MG63 (cell line): Measurements from ENCODE around the gene NUCKS1. TPM values are rescaled to one million over a fixed set of nuclear protein-coding genes. Genes with fewer than 3 reads are reported as not detected.

Experiments used
- DNase-seq: peaks from one replicate; pipeline ENCODE4 v3.0.0-alpha.2; 2020
- H3K27me3 ChIP-seq: fragments of 250-450 bp; sonication (Bioruptor Pico); 2 replicates; pipeline ENCODE4 v1.5.1; 2020; ENCODE audit warnings: mild to moderate bottlenecking, moderate library complexity
- H3K36me3 ChIP-seq: fragments of 250-450 bp; sonication (Bioruptor Pico); 2 replicates; pipeline ENCODE4 v1.5.1; 2020; ENCODE audit warnings: mild to moderate bottlenecking, moderate library complexity
- H3K4me3 ChIP-seq: fragments of 250-450 bp; sonication (Bioruptor Pico); 2 replicates; pipeline ENCODE4 v1.5.1; 2020; ENCODE audit warnings: mild to moderate bottlenecking, moderate library complexity
- H3K9me3 ChIP-seq: fragments of 250-450 bp; sonication (Bioruptor Pico); 2 replicates; pipeline ENCODE4 v1.5.1; 2020; ENCODE audit warnings: mild to moderate bottlenecking, moderate library complexity
- total RNA-seq: library from RNA; depleted of rRNA; stranded (reverse); fragments of >200 nt; shearing (Covaris generic); gene quantifications from 2 replicates; pipeline ENCODE4 v1.2.3, GENCODE V29; 2014; ENCODE audit warnings: low replicate concordance

NUCKS1 gene
- total RNA-seq, 1 experiment from 2014 or later: 228 TPM

DNA sequence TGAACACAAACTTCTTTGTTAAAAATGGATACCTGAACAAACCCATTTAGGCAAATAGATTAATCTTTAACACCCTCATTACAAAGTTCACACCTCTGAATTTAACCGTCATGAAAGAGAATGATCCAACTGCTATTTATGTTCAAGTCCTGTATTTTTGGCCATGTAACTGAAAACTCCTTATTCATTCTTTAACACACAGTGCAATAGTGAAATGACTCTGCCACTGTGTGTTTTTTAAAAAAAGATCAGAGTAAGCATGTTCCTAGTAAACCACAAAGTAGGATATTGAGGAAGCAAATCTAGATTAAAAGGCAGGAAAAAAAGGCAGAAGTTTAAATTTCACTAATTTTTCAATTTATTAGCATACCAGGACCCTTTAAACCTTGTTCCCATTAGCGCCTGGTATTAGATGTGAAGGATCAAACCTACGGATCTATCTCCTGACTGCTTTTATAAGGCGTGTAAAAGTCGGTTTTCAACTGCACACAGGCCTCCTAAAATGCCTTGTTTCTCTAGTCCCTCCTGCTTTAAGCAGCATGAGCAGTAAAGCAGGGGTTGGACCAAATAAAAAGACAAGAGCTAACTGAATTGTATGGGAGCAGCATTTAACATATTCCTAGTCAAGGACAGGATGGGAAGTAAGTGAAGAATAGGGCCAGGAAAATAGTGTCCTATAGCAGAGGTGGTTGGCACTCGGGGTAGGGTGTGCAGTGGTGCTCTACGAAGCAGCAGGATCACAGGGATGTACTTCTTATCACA, 33.4 kb downstream of the NUCKS1 start:
- Histone ChIP-seq H3K36me3 (peaks cover 88% of the 10 kb centered on the region), H3K9me3 (no peaks in the 10 kb centered on the region)
- DNase-seq: no peak

DNA sequence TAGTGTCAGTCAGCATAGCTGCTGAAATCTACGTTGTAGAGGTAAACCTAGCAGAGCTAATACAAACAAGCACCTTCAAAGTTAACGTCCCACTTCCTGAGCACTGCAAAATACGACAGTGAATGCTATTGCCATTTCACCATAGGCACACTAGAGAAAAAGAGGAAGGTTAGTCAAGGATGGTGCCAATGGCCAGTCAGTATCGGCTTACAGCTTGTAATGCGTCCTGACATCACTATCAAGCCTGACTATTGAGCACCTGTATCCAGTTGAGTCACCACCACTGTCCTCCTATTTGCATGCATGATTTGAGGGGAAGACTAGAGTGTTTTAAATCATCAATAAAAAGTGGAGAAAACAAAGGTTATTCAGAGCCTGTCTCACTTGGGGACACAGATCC, 34.4 kb downstream of the NUCKS1 start:
- Histone ChIP-seq H3K27me3 (no peaks in the 10 kb centered on the region), H3K9me3 (no peaks in the 10 kb centered on the region), H3K36me3 (peaks cover 88% of the 10 kb centered on the region), H3K4me3 (no peak overlapping the region)
- no peak for DNase-seq

More for the DNA sequence above, 33.4 kb downstream of the NUCKS1 start:
- Histone ChIP-seq H3K27me3 (no peaks in the 10 kb centered on the region), H3K4me3 (no peak overlapping the region)

GRCh38 chr1:205714906-205715246, 35.1 kb downstream of the NUCKS1 start:
- Histone ChIP-seq H3K27me3 (no peaks in the 10 kb centered on the region), H3K4me3 (no peak overlapping the region), H3K36me3 (peaks cover 88% of the 10 kb centered on the region), H3K9me3 (no peaks in the 10 kb centered on the region)
- DNase-seq: no peak

DNA sequence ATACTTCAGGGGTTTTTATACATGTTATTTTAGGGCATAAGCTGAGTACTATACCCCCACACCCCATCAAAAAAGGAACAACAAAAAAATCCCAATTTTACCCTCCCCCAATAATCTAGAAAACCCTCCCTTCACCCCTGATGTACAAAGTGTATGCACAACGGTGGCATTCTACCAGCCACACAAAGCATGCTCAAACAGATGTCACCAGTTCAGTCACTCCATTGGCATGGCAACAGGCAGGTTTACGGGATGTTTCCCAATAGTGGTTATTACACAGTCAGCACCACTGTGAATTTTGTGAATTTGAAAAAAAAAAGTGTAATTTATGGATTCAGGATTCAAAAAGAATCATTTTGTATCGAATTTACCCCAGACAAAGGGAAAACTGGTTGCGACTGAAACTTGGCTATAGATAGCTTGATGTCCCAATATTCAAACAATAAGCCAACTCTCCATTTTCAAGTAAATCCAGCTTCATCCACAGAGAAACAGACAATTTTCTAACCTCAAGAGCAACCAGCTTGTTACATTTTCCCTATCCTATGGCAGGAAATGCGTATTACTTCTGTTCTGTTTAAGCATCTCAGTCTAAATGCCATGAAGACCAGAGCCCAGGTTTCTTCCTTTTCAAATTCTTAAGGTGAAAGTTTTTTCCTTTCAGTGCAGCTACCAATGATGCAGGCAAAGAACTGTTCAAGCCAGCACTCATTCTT, 35.6 kb downstream of the NUCKS1 start:
- Histone ChIP-seq H3K27me3 (no peaks in the 10 kb centered on the region), H3K36me3 (peaks cover 88% of the 10 kb centered on the region), H3K9me3 (no peaks in the 10 kb centered on the region), H3K4me3 (no peak overlapping the region)
- DNase-seq: no peak

DNA sequence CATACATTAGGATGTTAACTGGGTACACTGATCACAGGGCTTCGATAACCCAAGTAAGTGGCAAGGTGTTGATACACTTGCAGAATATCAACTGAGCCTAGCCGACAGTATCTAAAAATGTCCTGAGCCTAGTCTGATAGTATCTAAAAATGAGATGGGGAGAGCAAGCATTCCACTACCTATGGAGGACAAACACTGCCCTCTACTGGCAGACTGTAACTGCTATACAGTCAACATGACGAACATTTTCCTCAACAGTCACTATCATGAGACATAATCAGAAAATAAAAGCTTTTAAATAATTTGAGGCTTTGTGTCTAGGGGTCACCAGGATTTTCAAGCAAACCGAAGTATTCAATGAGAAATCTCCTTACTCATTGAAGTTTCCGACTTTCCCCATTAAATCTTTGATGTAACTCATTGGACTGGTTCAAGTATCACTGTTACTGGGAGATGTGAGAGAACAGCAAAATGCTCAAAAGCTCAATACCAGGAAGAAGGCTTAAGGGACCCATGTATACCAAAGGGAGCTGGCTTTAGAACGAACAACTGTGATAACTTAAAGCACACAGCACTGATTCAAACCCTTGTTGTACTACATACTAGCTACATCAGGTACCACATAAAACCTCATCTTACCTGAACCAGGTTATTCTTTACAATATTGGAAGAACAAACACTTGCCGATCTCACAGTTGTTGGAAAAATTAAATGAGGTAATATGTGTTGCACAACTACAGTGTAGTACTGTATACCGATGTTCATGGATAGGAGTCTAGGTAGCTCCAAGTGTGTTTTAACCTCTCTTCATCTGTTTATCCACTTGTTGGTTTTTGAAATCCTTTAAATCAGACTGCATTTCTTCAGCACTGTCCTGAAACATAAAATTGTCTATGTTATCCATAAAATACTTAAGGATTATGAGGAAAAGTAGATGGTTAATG, 38.6 kb downstream of the NUCKS1 start:
- Histone ChIP-seq H3K9me3 (no peaks in the 10 kb centered on the region), H3K27me3 (no peaks in the 10 kb centered on the region), H3K4me3 (no peak overlapping the region), H3K36me3 (peaks cover 84% of the 10 kb centered on the region)
- DNase-seq: peak; percentile 27

- peaks cover 75% of the 10 kb centered on the region for H3K36me3 ChIP-seq
- no peak for DNase-seq
- H3K9me3 ChIP-seq: no peaks in the 10 kb centered on the region
- no peak overlapping the region for H3K4me3 ChIP-seq
- H3K27me3 ChIP-seq: no peaks in the 10 kb centered on the region
Observed at GRCh38 chr1:205710201-205711062, 39.5 kb downstream of the NUCKS1 start.

DNA sequence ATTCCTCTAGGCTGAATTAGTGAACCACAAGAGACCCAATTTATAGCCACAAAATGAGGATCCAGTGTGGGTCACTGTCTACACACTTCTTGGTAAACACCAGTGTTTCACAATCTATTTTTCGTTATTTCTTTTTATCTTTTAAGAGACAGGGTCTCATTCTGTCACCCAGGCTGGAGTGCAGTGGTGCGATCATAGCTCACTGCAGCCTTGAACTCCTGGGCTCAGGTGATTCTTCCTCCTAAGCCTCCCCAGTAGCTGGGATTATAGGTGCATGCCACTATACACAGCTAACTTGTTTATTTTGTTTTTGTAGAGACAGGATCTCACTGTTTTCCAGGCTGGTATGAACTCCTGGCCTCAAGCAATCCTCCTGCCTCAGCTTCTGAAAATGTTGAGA, 40.3 kb downstream of the NUCKS1 start:
- Histone ChIP-seq H3K4me3 (no peak overlapping the region), H3K9me3 (no peaks in the 10 kb centered on the region), H3K27me3 (no peaks in the 10 kb centered on the region), H3K36me3 (peaks cover 74% of the 10 kb centered on the region)
- DNase-seq: no peak

GRCh38 chr1:205709059-205709398, 41.0 kb downstream of the NUCKS1 start:
- Histone ChIP-seq H3K27me3 (no peaks in the 10 kb centered on the region), H3K36me3 (peaks cover 69% of the 10 kb centered on the region), H3K9me3 (no peaks in the 10 kb centered on the region), H3K4me3 (no peak overlapping the region)
- no peak for DNase-seq

DNA sequence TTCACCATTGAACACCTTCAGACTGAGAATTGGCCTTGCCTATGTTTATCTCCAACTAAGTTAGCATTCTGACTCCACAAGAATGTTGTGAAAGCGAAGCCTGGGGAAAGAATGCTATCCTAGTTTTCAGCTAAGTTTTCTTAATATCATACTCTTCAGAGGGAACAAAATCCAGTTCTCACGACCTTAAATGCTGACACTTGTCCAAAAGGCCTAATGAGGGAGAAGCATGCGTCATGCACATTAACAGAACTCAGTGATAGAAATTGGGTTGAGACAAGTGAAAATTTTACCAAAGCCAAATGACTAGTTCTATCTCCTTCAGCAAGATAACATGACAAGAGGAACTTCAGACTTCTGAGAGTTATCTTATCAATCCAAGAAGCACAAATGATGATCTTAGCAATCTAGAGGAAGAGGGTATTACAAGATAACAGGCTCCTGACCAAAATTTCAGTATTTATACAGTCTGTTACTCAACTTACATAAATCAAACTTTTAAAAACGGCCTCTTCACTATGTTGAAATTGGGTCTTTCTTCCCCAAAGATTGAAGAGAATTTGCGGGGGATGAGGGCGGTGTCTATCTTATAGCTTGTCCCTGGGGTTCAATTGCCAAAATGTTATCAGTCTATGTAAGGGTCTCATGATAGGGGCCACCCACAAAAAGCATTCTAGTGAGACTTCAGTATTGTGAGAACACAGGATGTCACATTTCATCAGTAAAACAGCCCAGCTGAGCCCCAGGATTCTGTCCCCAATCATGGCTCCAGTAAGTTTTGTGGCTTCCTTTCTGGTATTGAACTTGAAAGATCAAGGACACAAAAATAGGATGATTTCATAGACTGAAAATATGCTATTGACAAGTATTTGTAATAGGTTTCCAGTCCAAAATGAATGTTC, 43.1 kb downstream of the NUCKS1 start:
- no peaks in the 10 kb centered on the region for H3K9me3 ChIP-seq
- H3K36me3 ChIP-seq: peaks cover 64% of the 10 kb centered on the region
- no peaks in the 10 kb centered on the region for H3K27me3 ChIP-seq
- no peak for DNase-seq
- H3K4me3 ChIP-seq: no peak overlapping the region

- Histone ChIP-seq H3K36me3 (peaks cover 52% of the 10 kb centered on the region), H3K4me3 (no peak overlapping the region)
- DNase-seq: no peak
Observed at GRCh38 chr1:205704903-205705302, 45.1 kb downstream of the NUCKS1 start.

DNA sequence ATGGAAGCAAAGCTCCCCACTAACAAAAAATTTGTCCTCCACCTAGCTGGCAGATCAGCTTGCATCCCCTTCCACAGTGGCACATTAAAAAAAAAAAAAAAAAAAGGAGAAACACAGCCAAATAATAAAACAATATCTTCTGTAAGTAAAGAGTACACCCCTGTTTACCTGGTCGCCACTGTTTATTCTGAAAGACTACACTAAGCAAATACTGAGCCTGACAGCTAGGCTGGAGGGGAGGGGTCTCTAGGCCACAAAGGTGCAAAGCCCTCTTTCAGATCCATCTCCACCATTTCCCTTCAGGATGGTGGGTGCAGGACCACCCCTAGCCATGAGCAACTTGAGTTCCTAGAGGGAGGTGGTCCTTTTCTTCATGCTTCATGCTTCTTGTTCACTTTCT, 46.9 kb downstream of the NUCKS1 start:
- peaks cover 33% of the 10 kb centered on the region for H3K36me3 ChIP-seq
- no peak for DNase-seq
- H3K9me3 ChIP-seq: no peaks in the 10 kb centered on the region
- no peak overlapping the region for H3K4me3 ChIP-seq
- H3K27me3 ChIP-seq: no peaks in the 10 kb centered on the region

More at GRCh38 chr1:205704903-205705302, 45.1 kb downstream of the NUCKS1 start:
- Histone ChIP-seq H3K9me3 (no peaks in the 10 kb centered on the region), H3K27me3 (no peaks in the 10 kb centered on the region)

- Histone ChIP-seq H3K4me3 (no peak overlapping the region), H3K36me3 (peaks cover 28% of the 10 kb centered on the region), H3K9me3 (no peaks in the 10 kb centered on the region), H3K27me3 (no peaks in the 10 kb centered on the region)
- no peak for DNase-seq
Observed at GRCh38 chr1:205701891-205702290, 48.1 kb downstream of the NUCKS1 start.

DNA sequence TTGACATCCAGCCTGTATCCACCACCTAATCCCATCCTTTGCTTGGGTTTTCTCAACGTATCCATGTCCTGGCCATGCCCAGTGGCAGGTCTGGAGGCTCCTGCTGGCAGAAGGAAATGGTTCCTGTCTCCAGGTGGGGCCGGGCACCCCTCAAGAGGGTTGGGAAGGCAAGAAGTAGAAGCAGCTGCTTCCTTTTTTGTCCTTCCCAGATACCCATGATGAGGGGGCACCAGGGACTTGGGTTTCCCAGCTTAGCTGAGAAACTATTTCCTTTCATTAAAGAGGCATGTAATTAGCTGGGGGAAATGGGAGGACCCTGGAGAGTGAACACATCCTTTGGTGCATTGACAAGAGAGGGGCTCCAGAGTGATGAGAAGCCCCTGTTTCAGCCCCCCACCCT, 48.6 kb downstream of the NUCKS1 start:
- H3K36me3 ChIP-seq: peaks cover 23% of the 10 kb centered on the region
- no peaks in the 10 kb centered on the region for H3K27me3 ChIP-seq
- H3K4me3 ChIP-seq: no peak overlapping the region
- no peak for DNase-seq
- no peaks in the 10 kb centered on the region for H3K9me3 ChIP-seq

GRCh38 chr1:205700865-205701401, 49.0 kb downstream of the NUCKS1 start:
- Histone ChIP-seq H3K36me3 (peaks cover 22% of the 10 kb centered on the region), H3K9me3 (no peaks in the 10 kb centered on the region), H3K27me3 (no peaks in the 10 kb centered on the region), H3K4me3 (no peak overlapping the region)
- peak; percentile 23 for DNase-seq

GRCh38 chr1:205699416-205699815, 50.6 kb downstream of the NUCKS1 start:
- Histone ChIP-seq H3K27me3 (no peaks in the 10 kb centered on the region), H3K9me3 (no peaks in the 10 kb centered on the region), H3K4me3 (no peak overlapping the region), H3K36me3 (peaks cover 16% of the 10 kb centered on the region; the same call in 1 of the 2 replicates)
- no peak for DNase-seq
